ENCODE results near the gene ST6GAL2. TPM values are rescaled to one million over a fixed set of nuclear protein-coding genes. Genes with fewer than 3 reads are reported as not detected.

Gene ST6GAL2
- total and polyA plus RNA-seq, 4 donors: 1.0 to 3.6 (median 2.3) TPM

- Histone ChIP-seq H3K4me1 (ENCODE audit: control insufficient read depth in 4 of 4, insufficient read depth in 4 of 4, low read length in 3 of 4) (no peaks in the 10 kb centered on the region), H3K27me3 (ENCODE audit: control insufficient read depth in 4 of 4, insufficient read depth in 4 of 4, low read length in 3 of 4) (peaks cover 0 to 3% (median 0%) of the 10 kb centered on the region in 4 donors), H3K9me3 (ENCODE audit: control insufficient read depth in 4 of 4, low read length in 3 of 4) (no peaks in the 10 kb centered on the region), H3K9ac (ENCODE audit: low read depth in 1 of 2, low read length in 2 of 2) (no peak overlapping the region), H3K27ac (ENCODE audit: low read depth in 1 of 2, low read length in 2 of 2) (no peak overlapping the region), H3K36me3 (ENCODE audit: control insufficient read depth in 4 of 4, insufficient read depth in 3 of 4, low read depth in 1 of 4, low read length in 3 of 4) (no peaks in the 10 kb centered on the region), H3K4me3 (ENCODE audit: low read depth in 1 of 3, low read length in 3 of 3) (no peak overlapping the region)
- WGBS: 71% methylated on average over 3 of the region's 3 CpGs
- no peak for TF ChIP-seq CTCF (IDR thresholded peaks at IDR 0.05; ENCODE audit: low read depth, low read length, missing input control)
- TF ChIP-seq RAD21 (IDR thresholded peaks at IDR 0.05): peak in 1 of 2 donors; percentile 5
- DNase-seq (ENCODE audit: low spot score): no peak
Observed at GRCh38 chr2:106782681-106783080, 103.3 kb downstream of the ST6GAL2 start.

GRCh38 chr2:106781196-106781595 is 104.8 kb downstream of the ST6GAL2 start:
- Histone ChIP-seq H3K27ac (ENCODE audit: low read depth in 1 of 2, low read length in 2 of 2) (no peak overlapping the region), H3K36me3 (ENCODE audit: control insufficient read depth in 4 of 4, insufficient read depth in 3 of 4, low read depth in 1 of 4, low read length in 3 of 4) (no peaks in the 10 kb centered on the region), H3K9me3 (ENCODE audit: control insufficient read depth in 4 of 4, low read length in 3 of 4) (no peaks in the 10 kb centered on the region), H3K27me3 (ENCODE audit: control insufficient read depth in 4 of 4, insufficient read depth in 4 of 4, low read length in 3 of 4) (peaks cover 0 to 3% (median 0%) of the 10 kb centered on the region in 4 donors), H3K9ac (ENCODE audit: low read depth in 1 of 2, low read length in 2 of 2) (no peak overlapping the region), H3K4me1 (ENCODE audit: control insufficient read depth in 4 of 4, insufficient read depth in 4 of 4, low read length in 3 of 4) (no peaks in the 10 kb centered on the region), H3K4me3 (ENCODE audit: low read depth in 1 of 3, low read length in 3 of 3) (no peak overlapping the region)
- WGBS: 68% methylated on average over 3 of the region's 3 CpGs
- no peak for DNase-seq (ENCODE audit: low spot score)
- TF ChIP-seq FOXA1 (IDR thresholded peaks at IDR 0.05): no peak
- no peak for TF ChIP-seq RXRA (IDR thresholded peaks at IDR 0.05)
- no peak for TF ChIP-seq NR2F2 (IDR thresholded peaks at IDR 0.05)
- TF ChIP-seq REST (IDR thresholded peaks at IDR 0.05): no peak
- TF ChIP-seq JUND (IDR thresholded peaks at IDR 0.05): no peak
- no peak for TF ChIP-seq TAF1 (conservative IDR thresholded peaks at IDR 0.05)
- TF ChIP-seq EGR1 (IDR thresholded peaks at IDR 0.05; ENCODE audit: low read depth in 2 of 2): no peak
- TF ChIP-seq ATF3 (IDR thresholded peaks at IDR 0.05): no peak
- TF ChIP-seq GABPA (IDR thresholded peaks at IDR 0.05 in 1 of 2, conservative IDR thresholded peaks at IDR 0.05 in 1 of 2): no peak
- no peak for TF ChIP-seq RAD21 (IDR thresholded peaks at IDR 0.05)
- no peak for TF ChIP-seq HNF4A (conservative IDR thresholded peaks at IDR 0.05)
- TF ChIP-seq ZBTB33 (IDR thresholded peaks at IDR 0.05): no peak
- no peak for TF ChIP-seq HNF4G (IDR thresholded peaks at IDR 0.05)
- no peak for TF ChIP-seq CTCF (IDR thresholded peaks at IDR 0.05; ENCODE audit: low read depth, low read length, missing input control)
- no peak for TF ChIP-seq SP1 (IDR thresholded peaks at IDR 0.05)
- TF ChIP-seq FOXA2 (IDR thresholded peaks at IDR 0.05): no peak
- TF ChIP-seq MAX (IDR thresholded peaks at IDR 0.05): no peak
- no peak for TF ChIP-seq YY1 (IDR thresholded peaks at IDR 0.05)

Data from liver (tissue), 9 donors.